H9 (cell line): Measurements from ENCODE around the gene TMEM131. TPM values are rescaled to one million over a fixed set of nuclear protein-coding genes. Genes with fewer than 3 reads are reported as not detected.

Experiments used
- DNase-seq: peaks from one replicate; pipeline ENCODE4 v3.0.0-alpha.2; 2017
- H2AFZ ChIP-seq: one replicate; pipeline ENCODE4 v1.6.1; 2013; ENCODE audit warnings: mild to moderate bottlenecking, low read length, control low read depth, moderate library complexity
- H2AK5ac ChIP-seq: 2 replicates; pipeline ENCODE4 v1.6.1; 2013; ENCODE audit warnings: low read length, control low read depth, mixed read lengths; ENCODE audit not compliant: insufficient read length
- H2BK120ac ChIP-seq: one replicate; pipeline ENCODE4 v1.6.1; 2013; ENCODE audit warnings: low read depth, mild to moderate bottlenecking, low read length, control low read depth, inconsistent platforms; ENCODE audit not compliant: poor library complexity, severe bottlenecking
- H2BK12ac ChIP-seq: 2 replicates; pipeline ENCODE4 v1.6.1; 2013; ENCODE audit warnings: low read length, control low read depth, mixed read lengths, low read depth; ENCODE audit not compliant: insufficient read length
- H2BK15ac ChIP-seq: 2 replicates; pipeline ENCODE4 v1.6.1; 2013; ENCODE audit warnings: low read depth, low read length, control low read depth
- H2BK20ac ChIP-seq: one replicate; pipeline ENCODE4 v1.6.1; 2013; ENCODE audit warnings: low read depth, mild to moderate bottlenecking, low read length, control low read depth, inconsistent platforms; ENCODE audit not compliant: poor library complexity, severe bottlenecking
- H2BK5ac ChIP-seq: 2 replicates; pipeline ENCODE4 v1.6.1; 2013; ENCODE audit warnings: low read length, control low read depth, mixed read lengths; ENCODE audit not compliant: insufficient read length
- H3K14ac ChIP-seq: 2 replicates; pipeline ENCODE4 v1.6.1; 2013; ENCODE audit warnings: low read length, control low read depth; ENCODE audit not compliant: insufficient read depth
- H3K18ac ChIP-seq: 2 replicates; pipeline ENCODE4 v1.6.1; 2013; ENCODE audit warnings: low read depth, mild to moderate bottlenecking, mixed read lengths, low read length, control low read depth; ENCODE audit not compliant: insufficient read length
- H3K23ac ChIP-seq: 2 replicates; pipeline ENCODE4 v1.6.1; 2013; ENCODE audit warnings: low read length, control low read depth, mixed read lengths, low read depth; ENCODE audit not compliant: insufficient read length
- H3K23me2 ChIP-seq: 2 replicates; pipeline ENCODE4 v1.6.1; 2013; ENCODE audit warnings: low read depth, mild to moderate bottlenecking, mixed read lengths, low read length, control low read depth; ENCODE audit not compliant: insufficient read length, poor library complexity, severe bottlenecking
- H3K27ac ChIP-seq: 2 replicates; pipeline ENCODE4 v1.5.1; 2013; ENCODE audit warnings: low read length, control low read depth, mixed read lengths, low read depth; ENCODE audit not compliant: insufficient read length
- H3K27me3 ChIP-seq: 2 replicates; pipeline ENCODE4 v1.6.1; 2013; ENCODE audit warnings: low read length, control low read depth, inconsistent platforms; ENCODE audit not compliant: insufficient read depth
- H3K4ac ChIP-seq: 2 replicates; pipeline ENCODE4 v1.6.1; 2013; ENCODE audit warnings: low read depth, mild to moderate bottlenecking, control low read depth, inconsistent platforms, low read length, moderate library complexity
- H3K4me1 ChIP-seq: 2 replicates; pipeline ENCODE4 v1.6.1; 2013; ENCODE audit warnings: low read length, control low read depth, inconsistent platforms; ENCODE audit not compliant: insufficient read depth
- H3K4me2 ChIP-seq: 2 replicates; pipeline ENCODE4 v1.6.1; 2013; ENCODE audit warnings: low read length, control low read depth, mixed read lengths; ENCODE audit not compliant: insufficient read length, insufficient read depth
- H3K56ac ChIP-seq: 2 replicates; pipeline ENCODE4 v1.6.1; 2013; ENCODE audit warnings: low read depth, mild to moderate bottlenecking, mixed read lengths, low read length, control low read depth; ENCODE audit not compliant: insufficient read length
- H3K79me1 ChIP-seq: 2 replicates; pipeline ENCODE4 v1.6.1; 2013; ENCODE audit warnings: low read depth, mild to moderate bottlenecking, moderate library complexity, low read length, control low read depth, inconsistent platforms; ENCODE audit not compliant: insufficient read depth, poor library complexity, severe bottlenecking
- H3K79me2 ChIP-seq: 2 replicates; pipeline ENCODE4 v1.6.1; 2013; ENCODE audit warnings: low read length, control low read depth, inconsistent platforms; ENCODE audit not compliant: insufficient read depth
- H3K9ac ChIP-seq: 2 replicates; pipeline ENCODE4 v1.6.1; 2013; ENCODE audit warnings: low read length, control low read depth, mixed read lengths; ENCODE audit not compliant: insufficient read length; ENCODE audit errors: extremely low read depth
- H3K9me3 ChIP-seq: one replicate; pipeline ENCODE4 v1.6.1; 2013; ENCODE audit warnings: low read depth, low read length, inconsistent platforms; ENCODE audit not compliant: control insufficient read depth
- H3T11ph ChIP-seq: one replicate; pipeline ENCODE4 v1.6.1; 2013; ENCODE audit warnings: mild to moderate bottlenecking, low read length, control low read depth, inconsistent platforms
- H4K20me1 ChIP-seq: one replicate; pipeline ENCODE4 v1.6.1; 2013; ENCODE audit not compliant: control insufficient read depth, insufficient read length, insufficient read depth
- H4K5ac ChIP-seq: 2 replicates; pipeline ENCODE4 v1.6.1; 2013; ENCODE audit warnings: low read depth, mild to moderate bottlenecking, mixed read lengths, low read length, control low read depth; ENCODE audit not compliant: insufficient read length
- H4K8ac ChIP-seq: replicated peaks from 2 replicates; pipeline ENCODE4 v1.6.1; 2013; ENCODE audit warnings: low read length, control low read depth, mixed read lengths, low read depth; ENCODE audit not compliant: insufficient read length
- H4K91ac ChIP-seq: 2 replicates; pipeline ENCODE4 v1.6.1; 2013; ENCODE audit warnings: low read depth, mild to moderate bottlenecking, moderate library complexity, mixed read lengths, low read length, control low read depth; ENCODE audit not compliant: insufficient read length
- H3K27ac Mint-ChIP-seq, 3 experiments: 2 replicates in 2 of 3; 3 replicates in 1 of 3; pipeline ENCODE4 v1.8.0; 2020 to 2021; ENCODE audit warnings: mixed read lengths in 3 of 3, mild to moderate bottlenecking in 1 of 3, moderate library complexity in 1 of 3
- H3K27me3 Mint-ChIP-seq: 2 replicates; pipeline ENCODE4 v1.8.0; 2021; ENCODE audit warnings: low read depth, mild to moderate bottlenecking, moderate library complexity, mixed read lengths
- H3K36me3 Mint-ChIP-seq, 3 experiments: 2 replicates in 2 of 3; 3 replicates in 1 of 3; pipeline ENCODE4 v1.8.0; 2020 to 2021; ENCODE audit warnings: low read depth in 3 of 3, mixed read lengths in 3 of 3; ENCODE audit not compliant: insufficient read depth in 1 of 3
- H3K4me1 Mint-ChIP-seq, 2 experiments: 2 replicates each; pipeline ENCODE4 v1.8.0; 2020; ENCODE audit warnings: mixed read lengths in 2 of 2
- H3K4me3 Mint-ChIP-seq, 2 experiments: 2 replicates in 1 of 2; 3 replicates in 1 of 2; pipeline ENCODE4 v1.8.0; 2020 to 2021; ENCODE audit warnings: mild to moderate bottlenecking in 2 of 2, mixed read lengths in 2 of 2, moderate library complexity in 1 of 2
- H3K9me3 Mint-ChIP-seq, 2 experiments: 2 replicates in 1 of 2; 3 replicates in 1 of 2; pipeline ENCODE4 v1.8.0; 2020; ENCODE audit warnings: mild to moderate bottlenecking in 2 of 2, mixed read lengths in 2 of 2, moderate library complexity in 1 of 2
- CTCF ChIP-seq: fragments of 200-600 bp; sonication (generic); conservative IDR thresholded peaks from 3 replicates; pipeline ENCODE4 v1.8.0; 2021; ENCODE audit warnings: antibody characterized with exemption, mild to moderate bottlenecking
- total RNA-seq: library from RNA; stranded (reverse); gene quantifications from 2 replicates; pipeline ENCODE4 v1.2.1, GENCODE V29; 2021

TMEM131 gene
- total RNA-seq, 1 experiment from 2014 or later = 20.9 TPM

GRCh38 chr2:97967216-97967592 lies 28.5 kb downstream of the TMEM131 start:
- H3K9me3 ChIP-seq = no peaks in the 10 kb centered on the region
- no peaks in the 10 kb centered on the region for H3K79me1 ChIP-seq
- no peaks in the 10 kb centered on the region for H3K27me3 Mint-ChIP-seq
- no peaks in the 10 kb centered on the region for H3K9me3 Mint-ChIP-seq
- no peak overlapping the region for H3K9ac ChIP-seq
- no peak overlapping the region for H2BK15ac ChIP-seq
- H4K8ac ChIP-seq = no peak overlapping the region
- no peak overlapping the region for H2BK20ac ChIP-seq
- no peak overlapping the region for H3K56ac ChIP-seq
- H3K14ac ChIP-seq = no peak overlapping the region
- H2BK5ac ChIP-seq = no peak overlapping the region
- no peak for TF ChIP-seq CTCF
- H3K23ac ChIP-seq = no peak overlapping the region
- no peaks in the 10 kb centered on the region for H3K23me2 ChIP-seq
- no peak overlapping the region for H3K27ac Mint-ChIP-seq
- no peak overlapping the region for H4K5ac ChIP-seq
- H3K4me1 ChIP-seq = no peaks in the 10 kb centered on the region
- H3K79me2 ChIP-seq = peaks cover 5% of the 10 kb centered on the region; the same call in 1 of the 2 replicates
- H3K36me3 Mint-ChIP-seq = no peaks in the 10 kb centered on the region; a peak in 1 of 7 replicates
- no peaks in the 10 kb centered on the region for H4K20me1 ChIP-seq
- H3K27me3 ChIP-seq = no peaks in the 10 kb centered on the region
- H3K4me3 Mint-ChIP-seq = no peak overlapping the region
- no peak overlapping the region for H3K4me2 ChIP-seq
- H3K18ac ChIP-seq = no peak overlapping the region
- no peak overlapping the region for H3T11ph ChIP-seq
- no peak overlapping the region for H3K4ac ChIP-seq
- no peak overlapping the region for H3K27ac ChIP-seq
- H3K4me1 Mint-ChIP-seq = peaks cover 20 to 21% of the 10 kb centered on the region in 2 experiments
- no peak overlapping the region for H4K91ac ChIP-seq
- no peak overlapping the region for H2AFZ ChIP-seq
- DNase-seq = no peak
- H2AK5ac ChIP-seq = no peak overlapping the region
- no peak overlapping the region for H2BK12ac ChIP-seq
- no peak overlapping the region for H2BK120ac ChIP-seq
